A673 (cell line): ENCODE data around the gene TMTC2. TPM values are rescaled to one million over a fixed set of nuclear protein-coding genes. Genes with fewer than 3 reads are reported as not detected.

Experiments
- BruUV-seq: library from RNA; stranded (reverse); fragments of 400-500 nt; replicated peaks from 2 replicates; lab custom pipeline; 2021; lab: Mats Ljungman, UMichigan
- CTCF ChIA-PET: fragments of 300-600 bp; sonication (Branson Sonifier 250); formaldehyde crosslinking; loops from one replicate; lab custom pipeline; 2022; ENCODE audit warnings: antibody characterized with exemption; lab: Charles Lee
- POLR2A ChIA-PET: fragments of 300-600 bp; sonication (Branson Sonifier 250); formaldehyde crosslinking; loops from one replicate; lab custom pipeline; 2022; ENCODE audit warnings: antibody characterized with exemption; ENCODE audit not compliant: low non-redundant PET; lab: Charles Lee
- DNase-seq: peaks from one replicate; pipeline ENCODE4 v3.0.0-alpha.2; 2015; ENCODE audit warnings: low spot score
- H3K27ac ChIP-seq: fragments of 200-600 bp; sonication (generic); 2 replicates; pipeline ENCODE4 v1.5.1; 2016; ENCODE audit warnings: mixed run types, low read depth, mild to moderate bottlenecking, mixed read lengths, antibody characterized with exemption, low read length; ENCODE audit not compliant: poor library complexity, severe bottlenecking
- H3K27me3 ChIP-seq: fragments of 200-600 bp; sonication (generic); replicated peaks from 2 replicates; pipeline ENCODE4 v1.6.1; 2017; ENCODE audit warnings: mixed run types, low read depth, mild to moderate bottlenecking, mixed read lengths, antibody characterized with exemption, low read length; ENCODE audit not compliant: insufficient read depth, poor library complexity
- H3K36me3 ChIP-seq: fragments of 200-600 bp; sonication (generic); 2 replicates; pipeline ENCODE4 v1.6.1; 2016; ENCODE audit warnings: mixed run types, mild to moderate bottlenecking, mixed read lengths, antibody characterized with exemption, low read length; ENCODE audit not compliant: insufficient read depth, poor library complexity, severe bottlenecking
- H3K4me1 ChIP-seq: fragments of 200-600 bp; sonication (generic); 2 replicates; pipeline ENCODE4 v1.6.1; 2017; ENCODE audit warnings: mixed run types, mild to moderate bottlenecking, mixed read lengths, antibody characterized with exemption, low read length; ENCODE audit not compliant: insufficient read depth, poor library complexity, severe bottlenecking
- H3K4me3 ChIP-seq: fragments of 200-600 bp; sonication (generic); 2 replicates; pipeline ENCODE4 v1.5.1; 2016; ENCODE audit warnings: low read depth, mixed run types, mild to moderate bottlenecking, mixed read lengths, low read length; ENCODE audit not compliant: poor library complexity, severe bottlenecking
- H3K9me3 ChIP-seq: fragments of 200-600 bp; sonication (generic); 2 replicates; pipeline ENCODE4 v1.6.1; 2016; ENCODE audit warnings: mixed run types, low read depth, mild to moderate bottlenecking, mixed read lengths, antibody characterized with exemption, low read length; ENCODE audit not compliant: poor library complexity, severe bottlenecking
- CTCF ChIP-seq: fragments of 300-800, 200-600 bp; sonication (generic); conservative IDR thresholded peaks from 2 replicates; pipeline ENCODE4 v1.5.1; 2017; ENCODE audit warnings: low read depth, mild to moderate bottlenecking, antibody characterized with exemption, low read length, moderate library complexity, mixed read lengths
- EZH2 ChIP-seq: fragments of 200-600 bp; sonication (generic); IDR thresholded peaks from 2 replicates; pipeline ENCODE4 v1.6.1; 2017; ENCODE audit warnings: borderline replicate concordance, low read depth, mild to moderate bottlenecking, mixed read lengths, antibody characterized with exemption, low read length; ENCODE audit not compliant: poor library complexity, severe bottlenecking
- intact Hi-C: fragments of 100-400 bp; cut with micrococcal nuclease; formaldehyde crosslinking; loops from one replicate; pipeline ENCODE4 v1.10.0; 2022; ENCODE audit not compliant: unreplicated experiment
- total RNA-seq: library from RNA; stranded (reverse); gene quantifications from 2 replicates; pipeline ENCODE4 v1.2.3, GENCODE V29; 2021

Gene TMTC2
- total RNA-seq, 1 experiment from 2014 or later: 3.3 TPM

DNA sequence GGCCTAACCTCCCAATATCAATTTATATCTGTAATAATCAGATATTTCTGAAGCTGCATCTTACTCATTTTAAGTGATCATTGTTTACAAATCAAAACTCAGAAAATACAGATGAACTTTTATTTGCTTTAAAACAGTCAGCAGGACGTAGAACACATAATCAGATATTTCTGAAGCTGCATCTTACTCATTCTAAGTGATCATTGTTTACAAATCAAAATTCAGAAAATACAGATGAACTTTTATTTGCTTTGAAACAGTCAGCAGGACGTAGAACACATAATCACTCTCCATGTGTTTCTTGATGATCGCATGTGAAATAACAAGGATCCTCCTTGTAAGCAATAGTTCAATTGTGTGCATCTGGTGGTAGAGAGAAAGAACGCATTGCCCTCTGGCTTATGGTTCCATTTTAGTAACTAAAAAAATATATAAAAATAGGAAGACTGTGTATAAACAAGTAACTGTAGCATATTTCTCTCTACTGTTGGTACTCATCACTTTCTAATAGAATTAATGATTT is 15.0 kb upstream of the TMTC2 start:
- no peak overlapping the region for H3K27ac ChIP-seq
- H3K36me3 ChIP-seq: no peaks in the 10 kb centered on the region
- TF ChIP-seq CTCF (no peak), EZH2 (no peak)
- intact Hi-C loops: no loop called here
- H3K27me3 ChIP-seq: no peaks in the 10 kb centered on the region
- H3K4me1 ChIP-seq: no peaks in the 10 kb centered on the region
- H3K4me3 ChIP-seq: no peak overlapping the region
- POLR2A ChIA-PET: no interaction called here
- CTCF ChIA-PET: no interaction called here
- no peaks in the 10 kb centered on the region for H3K9me3 ChIP-seq
- DNase-seq: no peak
- BruUV-seq: no TSS peak

- POLR2A ChIA-PET: no interaction called here
- no peaks in the 10 kb centered on the region for H3K9me3 ChIP-seq
- CTCF ChIA-PET: no interaction called here
- H3K27me3 ChIP-seq: no peaks in the 10 kb centered on the region
- DNase-seq: no peak
- H3K27ac ChIP-seq: no peak overlapping the region
- BruUV-seq: no TSS peak
- intact Hi-C loops: no loop called here
- H3K4me3 ChIP-seq: no peak overlapping the region
- no peaks in the 10 kb centered on the region for H3K36me3 ChIP-seq
- TF ChIP-seq EZH2: no peak
- TF ChIP-seq CTCF: no peak
- no peaks in the 10 kb centered on the region for H3K4me1 ChIP-seq
These were observed 13.8 kb upstream of the TMTC2 start for GRCh38 chr12:82672811-82673495.

GRCh38 chr12:82673698-82674097 is 13.0 kb upstream of the TMTC2 start:
- POLR2A ChIA-PET: no interaction called here
- H3K9me3 ChIP-seq: no peaks in the 10 kb centered on the region
- BruUV-seq: no TSS peak
- no peak for TF ChIP-seq EZH2
- TF ChIP-seq CTCF: no peak
- DNase-seq: no peak
- H3K27me3 ChIP-seq: no peaks in the 10 kb centered on the region
- intact Hi-C loops: no loop called here
- no peak overlapping the region for H3K27ac ChIP-seq
- CTCF ChIA-PET: no interaction called here
- no peaks in the 10 kb centered on the region for H3K36me3 ChIP-seq
- H3K4me1 ChIP-seq: no peaks in the 10 kb centered on the region
- H3K4me3 ChIP-seq: no peak overlapping the region
